ENCODE data around the gene RAB11FIP4.

DNA sequence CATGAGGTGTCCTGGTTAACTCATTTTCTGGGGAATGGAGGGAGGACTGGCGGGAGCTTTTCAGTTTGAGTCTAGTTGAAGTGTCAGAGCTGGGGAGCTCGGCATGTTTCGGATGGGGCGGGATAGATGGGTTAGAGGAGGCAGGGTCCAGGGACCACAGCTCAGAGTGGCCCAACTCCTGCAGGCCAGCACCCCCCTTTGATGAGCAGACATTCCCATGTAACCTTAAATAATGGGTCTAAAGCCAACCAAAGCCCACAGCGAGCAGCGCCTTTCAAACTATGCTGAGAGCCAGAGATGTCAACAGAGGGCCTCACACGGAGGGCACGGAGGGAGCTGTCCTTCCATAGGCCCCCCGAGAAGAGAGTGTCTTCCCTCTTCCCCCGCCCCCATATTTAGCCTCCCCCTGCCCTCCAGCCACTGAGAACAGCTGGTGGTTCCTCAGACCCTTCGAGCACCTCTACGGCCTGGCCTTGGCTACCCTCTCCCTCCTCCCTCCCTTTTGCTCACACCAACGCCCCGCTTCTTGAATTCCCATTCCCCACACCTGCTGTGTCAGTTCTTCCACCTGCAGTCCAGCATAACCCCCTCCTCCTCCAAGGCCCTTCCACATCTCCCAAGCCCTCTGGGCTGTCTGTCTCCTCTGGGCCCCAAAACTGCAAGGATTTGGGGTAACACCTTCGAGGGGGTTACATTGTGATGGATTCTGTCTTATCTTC lies 21.8 kb downstream of the RAB11FIP4 start:
- TF ChIP-seq, protein P1, sequence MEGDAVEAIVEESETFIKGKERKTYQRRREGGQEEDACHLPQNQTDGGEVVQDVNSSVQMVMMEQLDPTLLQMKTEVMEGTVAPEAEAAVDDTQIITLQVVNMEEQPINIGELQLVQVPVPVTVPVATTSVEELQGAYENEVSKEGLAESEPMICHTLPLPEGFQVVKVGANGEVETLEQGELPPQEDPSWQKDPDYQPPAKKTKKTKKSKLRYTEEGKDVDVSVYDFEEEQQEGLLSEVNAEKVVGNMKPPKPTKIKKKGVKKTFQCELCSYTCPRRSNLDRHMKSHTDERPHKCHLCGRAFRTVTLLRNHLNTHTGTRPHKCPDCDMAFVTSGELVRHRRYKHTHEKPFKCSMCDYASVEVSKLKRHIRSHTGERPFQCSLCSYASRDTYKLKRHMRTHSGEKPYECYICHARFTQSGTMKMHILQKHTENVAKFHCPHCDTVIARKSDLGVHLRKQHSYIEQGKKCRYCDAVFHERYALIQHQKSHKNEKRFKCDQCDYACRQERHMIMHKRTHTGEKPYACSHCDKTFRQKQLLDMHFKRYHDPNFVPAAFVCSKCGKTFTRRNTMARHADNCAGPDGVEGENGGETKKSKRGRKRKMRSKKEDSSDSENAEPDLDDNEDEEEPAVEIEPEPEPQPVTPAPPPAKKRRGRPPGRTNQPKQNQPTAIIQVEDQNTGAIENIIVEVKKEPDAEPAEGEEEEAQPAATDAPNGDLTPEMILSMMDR (IDR thresholded peaks at IDR 0.05 in 4 of 5, conservative IDR thresholded peaks at IDR 0.05 in 1 of 5) = no peak
- no peak for TF ChIP-seq POLR2A (IDR thresholded peaks at IDR 0.05)

Data from gastrocnemius medialis (tissue), 4 donors.